Measurements from ENCODE around the gene FERMT2. TPM values are rescaled to one million over a fixed set of nuclear protein-coding genes. Genes with fewer than 3 reads are reported as not detected.

FERMT2 gene
- total and polyA plus RNA-seq, 11 donors: 31.2 to 158 (median 104) TPM

DNA sequence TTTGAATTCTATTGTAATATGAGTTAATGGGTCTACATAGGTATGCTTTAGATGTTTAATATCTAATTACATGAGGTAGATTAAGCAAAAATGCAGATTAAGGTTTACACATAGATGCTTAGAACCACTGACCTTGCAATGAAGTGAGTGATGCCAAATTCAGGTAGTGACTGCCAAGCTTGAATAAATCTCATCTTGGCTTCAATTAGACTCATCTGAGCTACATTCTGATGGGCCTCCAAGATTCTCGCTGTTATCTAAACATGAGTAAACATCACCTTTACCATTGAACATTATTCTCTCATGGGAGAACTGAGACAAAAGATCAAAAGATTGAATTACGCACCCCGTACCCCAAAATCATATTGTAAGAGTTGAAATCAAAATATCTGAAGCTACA lies 90.6 kb downstream of the FERMT2 start:
- H3K27me3 ChIP-seq: no peaks in the 10 kb centered on the region
- TF ChIP-seq, protein P1, sequence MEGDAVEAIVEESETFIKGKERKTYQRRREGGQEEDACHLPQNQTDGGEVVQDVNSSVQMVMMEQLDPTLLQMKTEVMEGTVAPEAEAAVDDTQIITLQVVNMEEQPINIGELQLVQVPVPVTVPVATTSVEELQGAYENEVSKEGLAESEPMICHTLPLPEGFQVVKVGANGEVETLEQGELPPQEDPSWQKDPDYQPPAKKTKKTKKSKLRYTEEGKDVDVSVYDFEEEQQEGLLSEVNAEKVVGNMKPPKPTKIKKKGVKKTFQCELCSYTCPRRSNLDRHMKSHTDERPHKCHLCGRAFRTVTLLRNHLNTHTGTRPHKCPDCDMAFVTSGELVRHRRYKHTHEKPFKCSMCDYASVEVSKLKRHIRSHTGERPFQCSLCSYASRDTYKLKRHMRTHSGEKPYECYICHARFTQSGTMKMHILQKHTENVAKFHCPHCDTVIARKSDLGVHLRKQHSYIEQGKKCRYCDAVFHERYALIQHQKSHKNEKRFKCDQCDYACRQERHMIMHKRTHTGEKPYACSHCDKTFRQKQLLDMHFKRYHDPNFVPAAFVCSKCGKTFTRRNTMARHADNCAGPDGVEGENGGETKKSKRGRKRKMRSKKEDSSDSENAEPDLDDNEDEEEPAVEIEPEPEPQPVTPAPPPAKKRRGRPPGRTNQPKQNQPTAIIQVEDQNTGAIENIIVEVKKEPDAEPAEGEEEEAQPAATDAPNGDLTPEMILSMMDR (IDR thresholded peaks at IDR 0.05): no peak
- no peak for TF ChIP-seq POLR2A (IDR thresholded peaks at IDR 0.05)
- no peak for ATAC-seq
- H3K4me3 ChIP-seq: no peak overlapping the region
- H3K9me3 ChIP-seq: no peaks in the 10 kb centered on the region
- no peak overlapping the region for H3K27ac ChIP-seq
- WGBS, 4 donors: 96 to 98% (median 96%) methylated on average over 3 of the region's 3 CpGs
- peaks cover 0 to 12% (median 5%) of the 10 kb centered on the region in 12 donors for H3K4me1 ChIP-seq
- intact Hi-C loops (cut with DNase I): no loop called here
- peaks cover 0 to 95% (median 59%) of the 10 kb centered on the region in 9 donors for H3K36me3 ChIP-seq
- no peak for DNase-seq

DNA sequence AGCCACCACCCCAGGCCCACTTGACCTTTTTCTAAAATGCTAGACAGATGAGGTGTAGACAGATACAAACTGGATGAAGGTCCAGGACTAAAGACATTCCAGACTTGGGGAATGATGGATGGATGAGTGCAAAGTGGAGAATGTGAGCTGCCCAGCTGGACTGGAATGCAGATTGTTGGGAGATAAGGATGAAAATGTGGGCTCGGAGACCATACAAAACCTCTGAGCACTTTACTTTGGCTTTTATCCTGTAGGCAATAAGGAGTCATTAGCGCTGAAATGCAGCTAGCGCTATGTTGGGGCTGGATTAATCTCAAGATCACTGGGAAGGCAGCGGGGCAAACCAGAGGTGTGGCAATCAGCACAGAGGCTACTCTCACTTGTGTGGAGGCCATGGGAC lies 94.7 kb downstream of the FERMT2 start:
- no peak for TF ChIP-seq POLR2A (IDR thresholded peaks at IDR 0.05)
- TF ChIP-seq, protein P1 (IDR thresholded peaks at IDR 0.05): no peak
- Histone ChIP-seq H3K27me3 (no peaks in the 10 kb centered on the region), H3K36me3 (peaks cover 0 to 58% (median 39%) of the 10 kb centered on the region in 9 donors), H3K27ac (no peak overlapping the region), H3K4me1 (peaks cover 0 to 14% (median 9%) of the 10 kb centered on the region in 12 donors), H3K4me3 (no peak overlapping the region), H3K9me3 (no peaks in the 10 kb centered on the region)
- ATAC-seq: no peak
- WGBS, 4 donors: 90 to 92% (median 90%) methylated on average over 4 of the region's 4 CpGs
- intact Hi-C loops (cut with DNase I): no loop called here
- no peak for DNase-seq

DNA sequence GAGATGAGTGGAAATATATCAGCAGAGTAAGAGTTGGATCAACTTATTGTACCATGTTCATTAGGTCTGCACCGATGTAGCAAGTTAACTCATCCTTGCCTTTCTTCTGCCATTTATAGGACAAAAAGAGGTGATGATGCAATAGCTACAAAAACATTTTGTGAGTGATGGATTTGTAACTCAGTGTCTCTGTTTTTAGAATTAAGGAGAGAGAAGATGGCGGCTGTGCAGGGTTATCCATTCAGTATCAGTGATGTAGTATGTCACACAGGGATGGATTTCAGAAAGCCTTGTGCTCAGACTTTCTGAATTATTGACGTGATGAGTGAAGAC lies 97.4 kb downstream of the FERMT2 start:
- no peaks in the 10 kb centered on the region for H3K27me3 ChIP-seq
- H3K27ac ChIP-seq: peak overlapping the region in 4 of 12 donors; percentile 7 to 33 (median 16)
- H3K4me1 ChIP-seq: peaks cover 0 to 14% (median 9%) of the 10 kb centered on the region in 12 donors
- no peaks in the 10 kb centered on the region for H3K9me3 ChIP-seq
- no peak overlapping the region for H3K4me3 ChIP-seq
- TF ChIP-seq, protein P1 (IDR thresholded peaks at IDR 0.05): no peak
- TF ChIP-seq POLR2A (IDR thresholded peaks at IDR 0.05): no peak
- peaks cover 0 to 31% (median 14%) of the 10 kb centered on the region in 9 donors for H3K36me3 ChIP-seq
- ATAC-seq (no peak), DNase-seq (no peak)
- intact Hi-C loops (cut with DNase I): no loop called here
- WGBS, 4 donors: 61 to 69% (median 66%) methylated on average over 3 of the region's 3 CpGs

DNA sequence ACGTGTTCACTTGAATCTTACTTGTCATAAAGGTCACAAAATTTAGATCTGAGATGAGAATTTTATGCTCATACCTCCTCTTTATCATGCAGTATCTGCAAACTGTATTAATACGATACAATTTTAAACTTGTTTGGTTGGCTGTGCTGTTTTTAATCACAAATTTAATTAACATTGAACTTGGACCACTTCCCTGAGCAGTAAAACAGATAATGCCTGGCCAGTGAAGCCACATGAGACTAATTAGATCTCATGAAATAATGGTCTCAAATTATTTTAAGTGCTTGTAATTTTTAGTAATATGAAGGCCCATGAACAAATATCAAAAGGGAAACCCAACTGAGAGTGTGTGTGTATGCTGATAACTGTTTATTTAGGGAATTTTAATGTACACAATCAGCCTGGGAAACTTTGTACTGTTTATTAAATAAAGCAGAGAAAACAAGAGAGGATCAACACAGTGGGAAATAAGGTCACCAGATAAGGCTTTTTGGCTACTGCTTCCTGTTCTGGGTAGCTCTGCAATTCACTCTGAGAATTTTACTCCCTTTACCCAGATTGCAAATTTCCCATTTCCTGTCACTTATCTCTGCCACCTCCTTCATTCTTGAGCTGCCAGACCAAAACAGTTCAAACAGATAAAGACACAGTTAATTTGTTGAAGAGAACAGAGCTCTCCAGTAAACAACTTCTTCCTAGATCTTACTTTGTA lies 97.9 kb downstream of the FERMT2 start:
- TF ChIP-seq, protein P1 (IDR thresholded peaks at IDR 0.05): no peak
- TF ChIP-seq POLR2A (IDR thresholded peaks at IDR 0.05): no peak
- intact Hi-C loops (cut with DNase I): no loop called here
- DNase-seq (no peak), ATAC-seq (no peak)
- H3K4me3 ChIP-seq: no peak overlapping the region
- no peaks in the 10 kb centered on the region for H3K27me3 ChIP-seq
- peaks cover 0 to 26% (median 9%) of the 10 kb centered on the region in 9 donors for H3K36me3 ChIP-seq
- H3K27ac ChIP-seq: peak overlapping the region in 7 of 12 donors; percentile 7 to 33 (median 16)
- WGBS, 4 donors: 22 to 48% (median 32%) methylated on average over 2 of the region's 2 CpGs
- no peaks in the 10 kb centered on the region for H3K9me3 ChIP-seq
- peaks cover 0 to 14% (median 9%) of the 10 kb centered on the region in 12 donors for H3K4me1 ChIP-seq
